Vein endothelial cell (primary cell): ENCODE measurements around the gene ZNF675. TPM values are rescaled to one million over a fixed set of nuclear protein-coding genes. Genes with fewer than 3 reads are reported as not detected.

Experiments used
- total RNA-seq: library from RNA; depleted of rRNA; stranded (reverse); fragments of >200 nt; gene quantifications from 2 replicates; pipeline ENCODE4 v1.2.3, GENCODE V29; 2012

Gene ZNF675
- total RNA-seq, result 5.6 and 9.5 TPM in 2 replicates

GRCh38 chr19:23686621-23687423 lies at the start of gene ZNF675:
ZNF675 (minus strand) TSS chr19:23687212; CDS start chr19:23687033, 179 bp downstream.

Other genes with a start within 250 kb of the ZNF675 start
- gene ZNF681, start 71.7 kb upstream of the ZNF675 start, total RNA-seq, result 1.3 and 1.4 TPM in 2 replicates
- gene ZNF726, start 227.7 kb upstream of the ZNF675 start, total RNA-seq, result 1.6 and 3.6 TPM in 2 replicates